GM21381 (cell line): ENCODE results near the gene COTL1.

Experiments
- ATAC-seq: cut with Tn5 transposase; IDR thresholded peaks from one replicate; pipeline ENCODE4 v1.9.1; 2021; ENCODE audit warnings: mild to moderate bottlenecking, moderate library complexity; ENCODE audit not compliant: unreplicated experiment

COTL1 gene

GRCh38 chr16:84617791-84618580 lies at the start of gene COTL1:
Gene COTL1, minus strand, starts transcription at chr16:84618078. Its CDS starts 164 bp downstream, at chr16:84617914.
- ATAC-seq: peak; percentile 81

GRCh38 chr16:84665843-84666242 lies 48.0 kb upstream of the COTL1 start:
- no peak for ATAC-seq

GRCh38 chr16:84665359-84665758 lies 47.5 kb upstream of the COTL1 start:
- ATAC-seq: no peak

- ATAC-seq: peak; percentile 87
Measured at GRCh38 chr16:84663433-84664101, 45.7 kb upstream of the COTL1 start.

GRCh38 chr16:84662471-84662870 lies 44.6 kb upstream of the COTL1 start:
- no peak for ATAC-seq

GRCh38 chr16:84661418-84662060 lies 43.7 kb upstream of the COTL1 start:
- ATAC-seq: no peak

- no peak for ATAC-seq
Measured at GRCh38 chr16:84660973-84661372, 43.1 kb upstream of the COTL1 start.

- ATAC-seq: no peak
Measured at GRCh38 chr16:84659656-84660300, 41.9 kb upstream of the COTL1 start.

- no peak for ATAC-seq
Measured at GRCh38 chr16:84658690-84659089, 40.8 kb upstream of the COTL1 start.

- no peak for ATAC-seq
Measured at GRCh38 chr16:84657229-84657837, 39.5 kb upstream of the COTL1 start.

- no peak for ATAC-seq
Measured at GRCh38 chr16:84656649-84657048, 38.8 kb upstream of the COTL1 start.

- ATAC-seq: no peak
Measured at GRCh38 chr16:84654998-84655397, 37.1 kb upstream of the COTL1 start.

- ATAC-seq: no peak
Measured at GRCh38 chr16:84654238-84654637, 36.4 kb upstream of the COTL1 start.

- ATAC-seq: no peak
Measured at GRCh38 chr16:84652566-84652965, 34.7 kb upstream of the COTL1 start.

- ATAC-seq: no peak
Measured at GRCh38 chr16:84650062-84650991, 32.4 kb upstream of the COTL1 start.

GRCh38 chr16:84649511-84649861 lies 31.6 kb upstream of the COTL1 start:
- ATAC-seq: no peak

- ATAC-seq: peak; percentile 74
Measured at GRCh38 chr16:84648595-84649510, 31.0 kb upstream of the COTL1 start.

- ATAC-seq: peak; percentile 81
Measured at GRCh38 chr16:84647828-84648594, 30.1 kb upstream of the COTL1 start, which contains the start of gene KLHL36. Gene KLHL36, plus strand, starts transcription at chr16:84648511. Its CDS starts 2,357 bp downstream, at chr16:84650868.
